ENCODE data around the gene PDE7B.

The PDE7B gene

DNA sequence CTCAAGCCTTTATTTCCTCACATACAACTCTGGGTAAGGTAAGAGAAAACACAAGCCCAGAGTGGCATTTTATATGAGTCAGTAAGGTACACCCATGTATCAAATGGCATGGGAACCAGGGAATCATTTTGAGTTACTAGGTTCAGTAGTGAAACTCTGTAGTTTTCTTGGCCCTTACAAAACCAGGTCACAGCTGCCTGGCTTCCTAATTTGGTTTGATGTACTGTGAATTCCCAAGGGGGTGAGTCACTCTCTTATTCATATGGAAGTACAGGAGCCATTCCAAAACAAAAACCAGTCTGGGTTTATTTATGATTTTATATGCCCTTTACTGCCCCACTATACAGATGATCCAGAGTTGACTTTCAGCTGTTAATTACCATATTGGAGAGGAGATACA lies 70.7 kb downstream of the PDE7B start:
- FAIRE-seq, result no peak
- DNase-seq (ENCODE audit: insufficient read length, low spot score), result no peak

- FAIRE-seq (no peak), DNase-seq (ENCODE audit: insufficient read length, low spot score) (no peak)
Measured at GRCh38 chr6:135922746-135923145, 71.2 kb downstream of the PDE7B start.

DNA sequence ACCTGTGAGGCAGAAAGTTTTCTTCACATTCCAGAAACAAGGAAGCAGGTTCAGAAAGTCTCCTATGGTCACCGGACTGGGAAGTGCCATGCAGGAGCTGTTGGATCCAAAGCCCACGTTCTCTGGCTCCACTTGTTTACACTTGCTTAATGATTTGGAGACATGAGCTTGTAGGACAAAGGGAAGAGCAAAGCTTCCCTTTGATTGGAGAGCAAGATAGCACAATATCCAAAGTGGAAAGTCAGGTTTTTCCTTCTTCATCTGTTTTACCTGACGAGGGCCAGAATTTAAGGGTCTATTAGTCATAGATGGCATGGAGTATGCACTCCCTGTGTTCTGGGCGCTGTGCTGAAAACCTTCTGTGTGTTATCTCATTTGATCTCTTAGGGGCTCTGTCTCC lies 81.2 kb downstream of the PDE7B start:
- FAIRE-seq, result no peak
- no peak for DNase-seq (ENCODE audit: insufficient read length, low spot score)

DNA sequence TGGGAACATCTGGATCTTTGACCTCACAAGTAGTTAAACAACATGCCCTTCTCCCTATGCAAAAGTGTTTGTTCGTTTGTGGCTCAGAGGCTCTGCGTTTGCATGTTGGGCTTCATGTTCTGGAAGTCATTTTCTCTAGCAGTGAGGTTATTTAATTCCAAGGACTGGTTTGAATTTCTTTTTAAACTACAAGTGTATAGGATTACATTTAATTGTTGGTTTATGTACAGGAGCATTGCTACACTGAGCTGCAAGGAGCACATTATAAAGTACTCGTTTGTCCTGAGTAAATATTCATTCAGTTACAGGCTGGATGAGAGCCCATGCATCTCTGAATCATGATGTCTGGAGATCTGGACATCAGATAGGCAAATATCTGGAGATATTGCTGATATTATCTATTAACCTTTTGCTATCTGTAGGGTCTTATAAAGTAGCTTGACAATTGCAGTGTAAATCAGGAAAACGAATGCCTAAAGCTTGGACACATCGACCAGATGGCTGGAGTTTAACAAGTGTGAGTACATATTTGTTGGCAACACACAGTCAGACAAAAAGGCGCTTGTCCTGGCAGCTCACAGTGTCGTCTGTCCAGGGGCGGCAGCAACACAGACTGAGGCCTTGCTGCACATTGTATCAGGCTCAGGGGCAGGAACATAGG lies 84.6 kb downstream of the PDE7B start:
- DNase-seq (ENCODE audit: insufficient read length, low spot score) (no peak), FAIRE-seq (no peak)

- DNase-seq (ENCODE audit: insufficient read length, low spot score), result no peak
Measured at GRCh38 chr6:135936606-135937005, 85.1 kb downstream of the PDE7B start.

GRCh38 chr6:135937106-135937505 lies 85.6 kb downstream of the PDE7B start:
- DNase-seq (ENCODE audit: insufficient read length, low spot score) (no peak), FAIRE-seq (no peak)

More at GRCh38 chr6:135936606-135937005, 85.1 kb downstream of the PDE7B start:
- FAIRE-seq, result no peak

- DNase-seq (ENCODE audit: insufficient read length, low spot score) (no peak), FAIRE-seq (no peak)
Measured at GRCh38 chr6:135938576-135939207, 87.2 kb downstream of the PDE7B start.

DNA sequence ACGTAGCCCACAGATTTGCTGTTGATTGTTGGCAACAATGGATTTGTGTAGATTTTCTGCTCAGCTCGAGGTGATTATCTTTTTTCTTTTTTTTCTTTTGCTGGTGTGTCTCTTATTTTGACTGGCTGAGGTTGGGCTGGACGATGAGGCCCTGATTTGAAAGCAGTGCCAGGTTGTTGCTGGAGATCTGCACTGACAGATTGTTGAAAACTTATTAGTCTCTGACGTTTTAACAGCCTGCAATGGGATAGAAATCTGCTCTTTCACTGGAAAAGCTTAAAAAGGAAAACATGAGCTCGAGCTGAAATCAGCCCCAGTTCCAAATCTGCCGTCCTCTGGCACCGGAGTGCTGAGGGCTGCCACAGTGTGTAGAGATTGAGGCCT lies 87.7 kb downstream of the PDE7B start:
- DNase-seq (ENCODE audit: insufficient read length, low spot score), result no peak
- no peak for FAIRE-seq

GRCh38 chr6:135940616-135941167 lies 89.2 kb downstream of the PDE7B start:
- DNase-seq (ENCODE audit: insufficient read length, low spot score) (no peak), FAIRE-seq (no peak)

GRCh38 chr6:135941275-135942025 lies 89.9 kb downstream of the PDE7B start:
- DNase-seq (ENCODE audit: insufficient read length, low spot score), result no peak
- no peak for FAIRE-seq

DNA sequence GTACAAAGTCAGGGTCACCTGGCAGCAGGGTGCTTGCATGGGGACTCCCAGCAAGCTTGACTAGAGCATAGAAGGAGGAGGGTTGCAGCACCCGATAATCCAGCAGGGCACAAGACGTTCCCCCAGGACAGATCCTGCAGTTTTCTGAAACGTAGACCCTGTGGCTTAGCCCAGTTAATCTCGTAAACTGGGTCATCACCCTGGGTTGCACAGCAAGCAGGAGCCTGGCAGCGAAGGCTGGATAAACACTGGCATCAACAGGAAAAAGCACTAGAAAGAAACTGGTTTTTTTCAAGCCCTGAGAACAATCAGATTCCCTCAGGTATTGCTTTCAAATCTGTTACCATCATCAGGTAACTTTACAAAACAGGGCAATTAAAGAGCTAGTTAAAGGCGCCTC lies 92.6 kb downstream of the PDE7B start:
- no peak for FAIRE-seq

DNA sequence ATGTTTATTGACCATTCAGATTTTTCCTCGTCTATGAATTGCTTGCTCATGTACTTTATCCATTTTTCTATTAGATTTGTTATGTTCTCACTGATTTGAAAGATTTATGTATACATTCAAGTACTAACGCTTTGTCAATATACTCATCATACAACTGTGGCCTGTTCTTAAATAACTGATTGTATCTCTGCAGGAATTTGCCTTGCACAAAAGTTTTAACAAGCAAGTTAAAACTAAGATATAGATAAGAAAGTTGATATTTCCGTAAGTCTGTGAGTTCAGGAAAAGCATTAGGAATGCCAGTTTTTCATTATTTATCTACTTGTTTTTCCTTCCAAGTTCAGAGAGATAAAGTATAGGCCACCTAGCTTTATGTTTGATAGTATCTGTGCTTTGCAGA lies 95.2 kb downstream of the PDE7B start:
- no peak for DNase-seq (ENCODE audit: insufficient read length, low spot score)
- FAIRE-seq, result no peak

More for the DNA sequence above, 92.6 kb downstream of the PDE7B start:
- DNase-seq (ENCODE audit: insufficient read length, low spot score), result no peak

DNA sequence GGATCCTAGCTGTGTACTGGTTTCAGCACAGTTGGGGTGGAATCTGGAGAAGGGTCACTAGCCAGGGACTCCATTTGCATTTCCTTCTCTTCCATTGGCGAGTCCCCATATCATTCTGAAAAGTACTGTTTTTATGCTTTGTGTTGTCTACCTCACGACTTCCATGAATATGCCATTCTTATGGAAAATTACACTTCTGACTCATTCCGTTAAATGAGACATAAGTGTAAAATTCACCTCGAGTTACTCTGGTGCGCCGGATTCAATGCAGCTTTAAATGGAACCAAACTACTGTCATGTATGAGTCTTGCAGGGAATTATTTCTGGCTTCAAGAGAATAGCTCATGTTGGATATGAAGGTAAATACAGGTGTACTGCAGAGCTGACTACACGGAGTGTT lies 99.2 kb downstream of the PDE7B start:
- FAIRE-seq (no peak), DNase-seq (ENCODE audit: insufficient read length, low spot score) (no peak)

GRCh38 chr6:135951169-135951568 lies 99.7 kb downstream of the PDE7B start:
- no peak for FAIRE-seq
- no peak for DNase-seq (ENCODE audit: insufficient read length, low spot score)

DNA sequence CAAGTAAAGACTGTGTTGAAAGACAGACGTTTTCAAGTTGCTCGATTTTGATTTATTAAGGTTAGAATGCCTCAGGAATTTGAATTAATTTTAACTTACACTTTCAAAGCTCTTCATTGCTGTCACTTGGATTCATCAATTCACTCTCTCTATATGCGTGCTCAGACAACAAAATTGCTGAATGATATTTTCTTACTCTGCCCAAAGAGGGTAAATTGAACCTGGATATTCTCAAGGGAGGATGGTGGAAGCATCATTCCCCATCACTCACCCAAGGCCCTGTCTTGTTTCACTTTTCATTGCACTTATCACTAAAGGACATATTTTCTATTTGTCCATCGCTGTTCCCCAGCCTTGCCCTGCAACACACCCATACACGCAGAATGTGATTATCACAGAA lies 102.3 kb downstream of the PDE7B start:
- FAIRE-seq (no peak), DNase-seq (ENCODE audit: insufficient read length, low spot score) (no peak)

GRCh38 chr6:135955099-135955498 lies 103.6 kb downstream of the PDE7B start:
- DNase-seq (ENCODE audit: insufficient read length, low spot score), result no peak
- no peak for FAIRE-seq

- FAIRE-seq (no peak), DNase-seq (ENCODE audit: insufficient read length, low spot score) (no peak)
Measured at GRCh38 chr6:135962731-135963130, 111.2 kb downstream of the PDE7B start.

- no peak for FAIRE-seq
Measured at GRCh38 chr6:135970750-135971149, 119.2 kb downstream of the PDE7B start.

GRCh38 chr6:135971351-135971750 lies 119.8 kb downstream of the PDE7B start:
- DNase-seq (ENCODE audit: insufficient read length, low spot score), result no peak
- FAIRE-seq, result no peak

More at GRCh38 chr6:135970750-135971149, 119.2 kb downstream of the PDE7B start:
- DNase-seq (ENCODE audit: insufficient read length, low spot score), result no peak

DNA sequence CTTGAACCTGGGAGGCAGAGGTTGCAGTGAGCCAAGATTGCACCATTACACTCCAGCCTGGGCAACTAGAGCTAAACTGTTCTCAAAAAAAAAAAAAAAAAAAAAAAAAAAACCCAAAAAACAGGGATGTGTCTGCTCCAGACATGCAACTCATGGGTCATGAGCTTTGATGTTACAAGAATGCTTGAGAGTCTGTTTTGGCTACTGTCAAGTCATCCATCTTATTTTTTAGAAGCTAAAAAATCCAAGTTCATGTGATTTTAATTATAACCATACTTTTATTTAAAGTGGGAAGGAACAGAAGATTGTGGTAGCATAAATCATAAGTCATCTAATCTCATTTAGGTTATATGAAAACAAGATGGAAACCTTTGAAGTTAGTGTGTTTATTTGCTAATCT lies 120.6 kb downstream of the PDE7B start:
- DNase-seq (ENCODE audit: insufficient read length, low spot score) (no peak), FAIRE-seq (no peak)

DNA sequence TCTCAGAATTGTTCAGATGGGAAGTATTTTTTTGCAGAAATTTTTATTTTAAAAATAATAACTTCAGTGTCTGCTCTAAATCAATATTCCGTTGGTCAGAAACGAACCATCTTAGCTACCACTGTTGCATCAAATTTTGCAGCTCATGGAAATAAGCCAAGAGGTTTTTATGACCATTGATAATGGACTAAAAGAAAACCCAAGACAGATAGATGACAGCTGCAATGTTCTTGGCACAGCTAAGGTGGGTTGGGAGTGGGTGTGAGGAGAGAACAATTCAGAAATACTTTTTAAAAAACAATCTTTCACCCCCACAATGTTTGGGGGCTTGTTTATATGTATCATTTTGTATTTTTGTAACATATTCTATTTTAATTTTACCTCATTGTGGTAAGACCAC lies 121.1 kb downstream of the PDE7B start:
- DNase-seq (ENCODE audit: insufficient read length, low spot score) (no peak), FAIRE-seq (no peak)

DNA sequence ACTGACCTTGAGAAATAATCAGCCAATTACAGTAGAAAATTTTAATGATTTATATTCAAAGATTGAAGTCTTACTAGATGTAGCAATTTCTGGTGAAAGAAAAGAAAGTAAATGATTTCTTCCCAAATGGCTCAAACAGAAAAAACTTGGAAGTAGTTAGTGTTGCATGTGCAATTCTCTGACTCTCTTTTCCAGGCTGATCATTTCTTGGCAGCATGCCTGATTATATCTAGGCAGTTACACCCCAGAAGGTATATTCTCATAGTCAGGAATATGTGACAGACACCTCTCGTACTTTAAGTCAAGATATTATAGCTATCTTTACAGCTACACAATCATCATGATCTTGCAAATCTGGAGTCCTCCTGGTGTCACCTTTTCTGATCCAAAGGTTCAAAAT lies 122.9 kb downstream of the PDE7B start:
- no peak for DNase-seq (ENCODE audit: insufficient read length, low spot score)
- FAIRE-seq, result no peak
